A549 (cell line): ENCODE results near the gene MCRS1.

Experiments
- CHD2 ChIP-seq: fragments of 150-350 bp; IDR thresholded peaks from 2 replicates; pipeline ENCODE4 v1.6.1; 2014; ENCODE audit warnings: low read length; ENCODE audit not compliant: partially characterized antibody
- CHD4 ChIP-seq: fragments of 200-600 bp; sonication (generic); IDR thresholded peaks from 2 replicates; pipeline ENCODE4 v1.6.1; 2016; ENCODE audit warnings: antibody characterized with exemption, mild to moderate bottlenecking, borderline replicate concordance
- ESRRA ChIP-seq: fragments of 150-350 bp; IDR thresholded peaks from 2 replicates; pipeline ENCODE4 v1.6.1; 2014; ENCODE audit warnings: mild to moderate bottlenecking, low read length, borderline replicate concordance
- HOXA7 ChIP-seq: fragments of 250-450 bp; sonication (Bioruptor Pico); IDR thresholded peaks from 2 replicates; pipeline ENCODE4 v1.5.0; 2020; ENCODE audit warnings: mild to moderate bottlenecking, moderate library complexity
- MAZ ChIP-seq: fragments of 150-350 bp; IDR thresholded peaks from 2 replicates; pipeline ENCODE4 v1.6.1; 2014; ENCODE audit warnings: antibody characterized with exemption, low read depth, low read length, borderline replicate concordance
- MYC ChIP-seq: IDR thresholded peaks from 2 replicates; pipeline ENCODE4 v1.6.1; 2012; ENCODE audit warnings: mild to moderate bottlenecking, inconsistent platforms, low read length, improper control_type of control experiment, borderline replicate concordance
- POLR2A ChIP-seq: IDR thresholded peaks from 2 replicates; pipeline ENCODE4 v1.6.1; 2012; ENCODE audit warnings: mild to moderate bottlenecking, low read length
- POLR2AphosphoS2 ChIP-seq: conservative IDR thresholded peaks from 2 replicates; pipeline ENCODE4 v1.6.1; 2012; ENCODE audit warnings: low read length, improper control_type of control experiment, inconsistent platforms
- RARB ChIP-seq: fragments of 250-450 bp; sonication (Bioruptor Pico); IDR thresholded peaks from 2 replicates; pipeline ENCODE4 v1.8.0; 2021; ENCODE audit warnings: mild to moderate bottlenecking, moderate library complexity
- TF ChIP-seq, protein P1 (sequence below): fragments of >200 bp; sonication (Bioruptor Twin); formaldehyde crosslinking; IDR thresholded peaks from 3 replicates; pipeline ENCODE4 v1.5.1; 2016
- TF ChIP-seq, protein P2 (sequence below): IDR thresholded peaks from 2 replicates; pipeline ENCODE4 v1.6.1; 2012
- TF ChIP-seq, protein P3 (sequence below): fragments of 450-650 bp; IDR thresholded peaks from 2 replicates; pipeline ENCODE4 v1.6.1; 2014; ENCODE audit warnings: antibody characterized with exemption
- TF ChIP-seq, protein P4 (sequence below): fragments of 200-600 bp; sonication (generic); IDR thresholded peaks from 2 replicates; pipeline ENCODE4 v1.6.1; 2016; ENCODE audit warnings: antibody characterized with exemption, mild to moderate bottlenecking, moderate library complexity

DNA sequence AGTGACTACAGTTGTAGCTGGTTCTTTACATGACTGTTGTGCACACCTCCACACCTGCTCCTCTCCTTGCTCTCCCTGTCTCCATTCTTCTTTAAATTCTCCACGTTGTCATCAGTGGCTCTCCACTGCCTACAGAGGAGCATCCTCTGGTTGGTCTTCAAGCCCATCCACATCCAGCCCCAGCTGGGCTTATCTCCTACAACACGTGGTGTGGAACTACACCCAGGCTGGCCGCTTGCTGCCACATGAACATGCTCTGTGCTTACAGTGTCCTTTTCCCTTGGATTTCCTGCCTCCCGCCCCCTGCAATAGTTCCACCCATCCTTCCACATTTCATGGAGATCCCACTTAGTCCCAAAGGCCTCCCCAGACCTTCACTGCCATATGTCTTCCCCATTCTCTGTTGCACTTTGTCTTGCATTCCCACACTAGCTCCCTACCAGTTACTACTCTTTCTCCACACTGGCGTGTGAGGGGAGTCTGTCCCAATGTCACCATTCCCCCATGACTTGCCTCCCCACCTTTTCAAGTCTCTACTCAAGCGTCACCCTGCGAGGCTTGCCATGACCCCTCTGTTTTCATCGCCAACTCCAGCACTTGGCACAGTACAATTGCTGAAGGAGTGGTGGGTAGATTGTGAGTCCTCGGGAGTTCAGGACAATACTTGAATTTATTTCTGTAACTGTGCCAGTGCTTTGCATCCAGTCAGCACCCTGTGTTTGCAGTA, 9.8 kb upstream of the MCRS1 start:
- TF ChIP-seq, protein P1, sequence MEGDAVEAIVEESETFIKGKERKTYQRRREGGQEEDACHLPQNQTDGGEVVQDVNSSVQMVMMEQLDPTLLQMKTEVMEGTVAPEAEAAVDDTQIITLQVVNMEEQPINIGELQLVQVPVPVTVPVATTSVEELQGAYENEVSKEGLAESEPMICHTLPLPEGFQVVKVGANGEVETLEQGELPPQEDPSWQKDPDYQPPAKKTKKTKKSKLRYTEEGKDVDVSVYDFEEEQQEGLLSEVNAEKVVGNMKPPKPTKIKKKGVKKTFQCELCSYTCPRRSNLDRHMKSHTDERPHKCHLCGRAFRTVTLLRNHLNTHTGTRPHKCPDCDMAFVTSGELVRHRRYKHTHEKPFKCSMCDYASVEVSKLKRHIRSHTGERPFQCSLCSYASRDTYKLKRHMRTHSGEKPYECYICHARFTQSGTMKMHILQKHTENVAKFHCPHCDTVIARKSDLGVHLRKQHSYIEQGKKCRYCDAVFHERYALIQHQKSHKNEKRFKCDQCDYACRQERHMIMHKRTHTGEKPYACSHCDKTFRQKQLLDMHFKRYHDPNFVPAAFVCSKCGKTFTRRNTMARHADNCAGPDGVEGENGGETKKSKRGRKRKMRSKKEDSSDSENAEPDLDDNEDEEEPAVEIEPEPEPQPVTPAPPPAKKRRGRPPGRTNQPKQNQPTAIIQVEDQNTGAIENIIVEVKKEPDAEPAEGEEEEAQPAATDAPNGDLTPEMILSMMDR, result no peak
- TF ChIP-seq MAZ, result no peak
- TF ChIP-seq MYC, result no peak
- no peak for TF ChIP-seq POLR2A
- no peak for TF ChIP-seq HOXA7 (CRISPR knock-in tag)
- TF ChIP-seq, protein P2, sequence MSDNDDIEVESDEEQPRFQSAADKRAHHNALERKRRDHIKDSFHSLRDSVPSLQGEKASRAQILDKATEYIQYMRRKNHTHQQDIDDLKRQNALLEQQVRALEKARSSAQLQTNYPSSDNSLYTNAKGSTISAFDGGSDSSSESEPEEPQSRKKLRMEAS, result no peak
- no peak for TF ChIP-seq ESRRA
- TF ChIP-seq, protein P3, sequence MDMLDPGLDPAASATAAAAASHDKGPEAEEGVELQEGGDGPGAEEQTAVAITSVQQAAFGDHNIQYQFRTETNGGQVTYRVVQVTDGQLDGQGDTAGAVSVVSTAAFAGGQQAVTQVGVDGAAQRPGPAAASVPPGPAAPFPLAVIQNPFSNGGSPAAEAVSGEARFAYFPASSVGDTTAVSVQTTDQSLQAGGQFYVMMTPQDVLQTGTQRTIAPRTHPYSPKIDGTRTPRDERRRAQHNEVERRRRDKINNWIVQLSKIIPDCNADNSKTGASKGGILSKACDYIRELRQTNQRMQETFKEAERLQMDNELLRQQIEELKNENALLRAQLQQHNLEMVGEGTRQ, result no peak
- TF ChIP-seq CHD2, result no peak
- TF ChIP-seq, protein P4, sequence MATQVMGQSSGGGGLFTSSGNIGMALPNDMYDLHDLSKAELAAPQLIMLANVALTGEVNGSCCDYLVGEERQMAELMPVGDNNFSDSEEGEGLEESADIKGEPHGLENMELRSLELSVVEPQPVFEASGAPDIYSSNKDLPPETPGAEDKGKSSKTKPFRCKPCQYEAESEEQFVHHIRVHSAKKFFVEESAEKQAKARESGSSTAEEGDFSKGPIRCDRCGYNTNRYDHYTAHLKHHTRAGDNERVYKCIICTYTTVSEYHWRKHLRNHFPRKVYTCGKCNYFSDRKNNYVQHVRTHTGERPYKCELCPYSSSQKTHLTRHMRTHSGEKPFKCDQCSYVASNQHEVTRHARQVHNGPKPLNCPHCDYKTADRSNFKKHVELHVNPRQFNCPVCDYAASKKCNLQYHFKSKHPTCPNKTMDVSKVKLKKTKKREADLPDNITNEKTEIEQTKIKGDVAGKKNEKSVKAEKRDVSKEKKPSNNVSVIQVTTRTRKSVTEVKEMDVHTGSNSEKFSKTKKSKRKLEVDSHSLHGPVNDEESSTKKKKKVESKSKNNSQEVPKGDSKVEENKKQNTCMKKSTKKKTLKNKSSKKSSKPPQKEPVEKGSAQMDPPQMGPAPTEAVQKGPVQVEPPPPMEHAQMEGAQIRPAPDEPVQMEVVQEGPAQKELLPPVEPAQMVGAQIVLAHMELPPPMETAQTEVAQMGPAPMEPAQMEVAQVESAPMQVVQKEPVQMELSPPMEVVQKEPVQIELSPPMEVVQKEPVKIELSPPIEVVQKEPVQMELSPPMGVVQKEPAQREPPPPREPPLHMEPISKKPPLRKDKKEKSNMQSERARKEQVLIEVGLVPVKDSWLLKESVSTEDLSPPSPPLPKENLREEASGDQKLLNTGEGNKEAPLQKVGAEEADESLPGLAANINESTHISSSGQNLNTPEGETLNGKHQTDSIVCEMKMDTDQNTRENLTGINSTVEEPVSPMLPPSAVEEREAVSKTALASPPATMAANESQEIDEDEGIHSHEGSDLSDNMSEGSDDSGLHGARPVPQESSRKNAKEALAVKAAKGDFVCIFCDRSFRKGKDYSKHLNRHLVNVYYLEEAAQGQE, result no peak
- no peak for TF ChIP-seq RARB
- TF ChIP-seq CHD4, result no peak
- no peak for TF ChIP-seq POLR2AphosphoS2
